ENCODE data around the gene AGBL3.

Gene AGBL3

GRCh38 chr7:134988161-134988560, 1.9 kb downstream of the AGBL3 start:
- DNase-seq (ENCODE audit: low spot score) = no peak
- no peak for TF ChIP-seq CTCF (IDR thresholded peaks at IDR 0.05; ENCODE audit: borderline replicate concordance, control extremely low read depth, extremely low read depth, insufficient read depth, missing control alignments)
- in situ Hi-C loops (cut with MboI; ENCODE audit: low sequenced_read_pairs, unreplicated experiment) = no loop called here

GRCh38 chr7:134991469-134992339, 5.4 kb downstream of the AGBL3 start:
- DNase-seq (ENCODE audit: low spot score) = no peak
- TF ChIP-seq CTCF (IDR thresholded peaks at IDR 0.05; ENCODE audit: borderline replicate concordance, control extremely low read depth, extremely low read depth, insufficient read depth, missing control alignments) = no peak
- in situ Hi-C loops (cut with MboI; ENCODE audit: low sequenced_read_pairs, unreplicated experiment) = loop anchor here (5.0 kb wide), 1 partner anchor 176 kb away; no protein-coding TSS in a partner anchor

GRCh38 chr7:134992626-134993179, 6.4 kb downstream of the AGBL3 start:
- TF ChIP-seq CTCF (IDR thresholded peaks at IDR 0.05; ENCODE audit: borderline replicate concordance, control extremely low read depth, extremely low read depth, insufficient read depth, missing control alignments) = no peak
- DNase-seq (ENCODE audit: low spot score) = peak; percentile 55
- in situ Hi-C loops (cut with MboI; ENCODE audit: low sequenced_read_pairs, unreplicated experiment) = loop anchor here (5.0 kb wide), 1 partner anchor 175 kb away; no protein-coding TSS in a partner anchor

- no peak for TF ChIP-seq CTCF (IDR thresholded peaks at IDR 0.05; ENCODE audit: borderline replicate concordance, control extremely low read depth, extremely low read depth, insufficient read depth, missing control alignments)
Observed at GRCh38 chr7:134993877-134994456, 7.7 kb downstream of the AGBL3 start.

GRCh38 chr7:134995239-134996096, 9.2 kb downstream of the AGBL3 start:
- in situ Hi-C loops (cut with MboI; ENCODE audit: low sequenced_read_pairs, unreplicated experiment) = no loop called here
- DNase-seq (ENCODE audit: low spot score) = peak; percentile 44
- no peak for TF ChIP-seq CTCF (IDR thresholded peaks at IDR 0.05; ENCODE audit: borderline replicate concordance, control extremely low read depth, extremely low read depth, insufficient read depth, missing control alignments)

More at GRCh38 chr7:134993877-134994456, 7.7 kb downstream of the AGBL3 start:
- DNase-seq (ENCODE audit: low spot score) = no peak
- in situ Hi-C loops (cut with MboI; ENCODE audit: low sequenced_read_pairs, unreplicated experiment) = loop anchor here (5.0 kb wide), 1 partner anchor 173 kb away; no protein-coding TSS in a partner anchor

GRCh38 chr7:134996097-134996550, 9.8 kb downstream of the AGBL3 start:
- in situ Hi-C loops (cut with MboI; ENCODE audit: low sequenced_read_pairs, unreplicated experiment) = no loop called here
- TF ChIP-seq CTCF (IDR thresholded peaks at IDR 0.05; ENCODE audit: borderline replicate concordance, control extremely low read depth, extremely low read depth, insufficient read depth, missing control alignments) = no peak
- DNase-seq (ENCODE audit: low spot score) = peak; percentile 41
